Glomerular endothelial cell (primary cell): Measurements from ENCODE around the gene PRAMEF2. TPM values are rescaled to one million over a fixed set of nuclear protein-coding genes. Genes with fewer than 3 reads are reported as not detected.
"Not testable (repeated sequence)": the region's sequence is repeated elsewhere in the genome, so short reads cannot be mapped to it uniquely, and the experiment has no call there.

Experiments used
- DNase-seq: peaks from one replicate; pipeline ENCODE4 v3.0.0-alpha.2; 2011; ENCODE audit warnings: low read depth, low spot score; ENCODE audit errors: extremely low read depth
- total RNA-seq: library from RNA; depleted of rRNA; stranded (reverse); fragments of >200 nt; gene quantifications from 2 replicates; pipeline ENCODE4 v1.2.3, GENCODE V29; 2015

The PRAMEF2 gene, protein sequence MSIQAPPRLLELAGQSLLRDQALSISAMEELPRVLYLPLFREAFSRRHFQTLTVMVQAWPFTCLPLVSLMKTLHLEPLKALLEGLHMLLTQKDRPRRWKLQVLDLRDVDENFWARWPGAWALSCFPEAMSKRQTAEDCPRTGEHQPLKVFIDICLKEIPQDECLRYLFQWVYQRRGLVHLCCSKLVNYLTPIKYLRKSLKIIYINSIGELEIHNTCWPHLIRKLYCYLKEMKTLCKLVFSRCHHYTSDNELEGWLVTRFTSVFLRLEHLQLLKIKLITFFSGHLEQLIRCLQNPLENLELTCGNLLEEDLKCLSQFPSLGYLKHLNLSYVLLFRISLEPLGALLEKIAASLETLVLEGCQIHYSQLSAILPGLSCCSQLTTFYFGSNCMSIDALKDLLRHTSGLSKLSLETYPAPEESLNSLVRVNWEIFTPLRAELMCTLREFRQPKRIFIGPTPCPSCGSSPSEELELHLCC
- not detected in 2 replicates for total RNA-seq

DNA sequence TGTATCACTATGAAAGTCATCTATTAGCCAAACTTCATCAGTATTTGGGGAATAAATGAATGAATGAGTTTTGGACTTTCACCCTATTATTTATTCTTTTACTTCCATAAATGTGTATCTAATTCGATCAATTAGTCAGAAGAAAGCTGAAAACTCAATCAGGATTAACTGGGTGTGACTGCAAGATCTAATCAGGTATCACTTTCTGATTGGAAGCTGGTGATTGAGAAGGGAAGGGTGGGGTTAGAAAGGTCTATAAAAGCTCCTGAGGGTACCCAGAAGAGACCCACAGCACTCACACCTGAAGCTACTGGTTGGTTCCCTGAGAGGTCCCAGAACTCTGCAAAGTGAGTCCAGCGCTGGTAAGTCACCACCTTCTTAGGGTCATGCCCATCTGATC is at the start of gene PRAMEF2:
PRAMEF2 (plus strand) TSS at position 301 of the 400 bp plus-strand sequence. CDS start 1,924 bp downstream, outside the sequence.
- DNase-seq, result not testable (repeated sequence)

DNA sequence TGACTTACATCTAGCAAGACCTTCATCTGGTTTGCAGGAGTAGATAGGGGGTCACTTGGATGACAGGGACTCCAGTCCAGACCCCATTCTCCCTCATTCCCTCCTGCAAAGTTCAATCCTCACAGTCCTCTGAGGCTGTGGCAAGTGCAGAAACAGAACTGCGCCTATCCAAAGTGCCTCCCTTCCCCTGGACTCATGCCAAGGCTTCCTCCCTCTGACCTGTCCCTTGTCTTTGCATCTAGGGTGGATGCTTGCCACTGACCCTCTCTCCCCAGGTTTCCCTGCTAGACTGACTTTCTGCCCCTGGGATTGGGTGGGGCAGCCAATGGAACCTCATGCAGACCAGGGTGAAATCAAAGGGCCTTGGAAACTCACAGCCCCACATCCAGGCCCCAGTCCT is 47.0 kb upstream of the PRAMEF2 start:
- no peak for DNase-seq

DNA sequence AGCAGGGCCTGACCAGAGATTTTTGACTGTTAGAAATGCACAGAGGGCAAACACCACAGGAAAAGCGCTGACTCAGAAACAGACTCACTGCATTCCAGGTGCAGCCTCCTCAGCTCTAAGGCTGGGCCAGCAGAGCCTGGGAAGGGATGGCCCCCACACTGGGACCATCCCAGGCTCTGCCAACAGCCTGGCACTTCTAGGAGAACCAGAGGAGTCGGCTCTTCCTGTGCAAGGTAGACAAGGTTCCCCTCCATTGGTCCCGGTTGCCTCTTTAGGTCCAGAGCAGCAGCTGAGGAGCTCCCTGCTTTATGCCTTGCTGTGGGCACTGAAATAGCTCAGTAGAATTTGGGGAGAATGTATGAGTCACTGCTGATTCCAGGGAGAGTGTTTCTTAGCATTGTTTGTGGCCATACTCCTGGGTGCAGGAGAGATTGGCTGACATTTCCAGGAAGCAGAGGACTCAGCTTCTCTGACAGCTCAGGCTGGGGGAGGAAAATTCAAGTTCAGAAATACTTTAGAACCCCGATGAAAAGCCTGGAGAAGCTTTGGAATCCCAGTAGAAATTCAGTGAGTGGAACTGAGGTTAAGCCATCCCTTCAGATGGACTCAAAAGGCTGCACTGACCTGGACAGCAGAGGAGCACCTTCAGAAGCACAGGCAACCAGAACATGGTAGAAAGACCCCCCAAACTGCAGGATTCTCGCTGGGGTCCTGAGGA is 46.0 kb upstream of the PRAMEF2 start:
- no peak for DNase-seq

DNA sequence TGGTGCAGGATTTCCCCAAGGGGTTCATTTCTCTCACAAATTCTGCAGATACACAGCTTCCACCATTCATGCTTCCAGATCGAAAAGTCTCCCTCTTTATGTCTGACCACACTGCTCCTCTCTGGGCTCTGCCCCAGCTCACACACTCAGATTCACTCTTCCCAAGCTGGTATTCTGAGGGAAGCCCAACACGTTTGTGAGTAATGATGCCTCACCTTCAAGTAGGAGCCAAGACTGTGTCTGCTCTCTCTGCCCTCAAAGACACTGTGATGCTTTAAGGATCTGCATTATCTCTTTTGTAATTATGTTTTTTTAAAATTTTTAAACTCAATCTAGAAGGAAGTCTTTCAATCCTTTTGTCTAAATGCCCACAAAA is 45.5 kb upstream of the PRAMEF2 start:
- no peak for DNase-seq

DNA sequence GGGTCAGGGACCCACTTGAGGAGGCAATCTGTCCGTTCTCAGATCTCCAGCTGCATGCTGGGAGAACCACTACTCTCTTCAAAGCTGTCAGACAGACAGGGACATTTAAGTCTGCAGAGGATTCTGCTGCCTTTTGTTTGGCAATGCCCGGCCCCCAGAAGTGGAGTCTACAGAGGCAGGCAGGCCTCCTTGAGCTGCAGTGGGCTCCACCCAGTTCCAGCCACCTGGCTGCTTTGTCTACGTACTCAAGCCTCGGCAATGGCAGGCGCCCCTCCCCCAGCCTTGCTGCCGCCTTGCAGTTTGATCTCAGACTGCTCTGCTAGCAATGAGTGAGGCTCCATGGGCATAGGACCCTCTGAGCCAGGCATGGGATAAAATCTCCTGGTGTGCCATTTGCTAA is 37.8 kb upstream of the PRAMEF2 start:
- DNase-seq, result not testable (repeated sequence)

DNA sequence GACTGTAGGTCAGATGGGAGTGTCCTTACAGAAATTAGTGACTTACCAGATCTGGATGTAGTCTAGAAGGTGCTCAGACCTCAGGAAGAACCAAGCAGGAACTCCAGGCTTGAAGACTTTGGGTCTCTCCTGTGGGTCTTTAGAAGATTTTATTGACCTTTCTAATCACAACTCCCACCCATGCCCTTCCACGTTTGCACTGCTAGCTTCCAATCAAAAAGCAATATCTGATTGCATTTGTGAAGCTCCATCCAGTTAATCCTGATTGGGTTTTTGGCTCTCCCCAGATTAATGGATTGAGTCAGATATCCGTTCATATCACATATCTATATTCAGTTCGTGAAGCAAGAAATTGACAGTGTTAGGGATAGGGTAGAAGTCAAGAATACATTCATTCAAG is 25.6 kb upstream of the PRAMEF2 start, which contains the start of gene PRAMEF11:
PRAMEF11 (minus strand) TSS at position 101 of the 400 bp plus-strand sequence. CDS start 2,621 bp downstream, outside the sequence.
- DNase-seq, result not testable (repeated sequence)

DNA sequence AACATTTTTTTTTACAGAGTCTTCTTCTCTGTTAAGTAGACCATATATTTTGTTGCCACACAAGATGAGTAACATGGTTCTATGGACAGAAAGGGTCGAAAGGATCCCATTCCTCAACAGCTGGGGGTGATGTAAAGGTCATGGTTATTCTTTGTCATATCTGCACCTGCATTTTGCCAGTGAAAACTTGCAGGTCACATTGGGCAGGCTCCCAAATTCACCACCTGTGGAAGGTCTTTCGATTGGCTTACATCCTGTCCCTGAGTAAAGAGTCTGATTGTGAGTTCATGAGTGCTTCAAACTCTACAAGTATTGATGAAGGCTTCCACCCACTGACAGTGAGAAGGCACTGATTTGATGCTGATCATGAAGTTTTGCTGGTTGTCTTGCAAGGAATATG is 23.6 kb upstream of the PRAMEF2 start:
- DNase-seq, result not testable (repeated sequence)

DNA sequence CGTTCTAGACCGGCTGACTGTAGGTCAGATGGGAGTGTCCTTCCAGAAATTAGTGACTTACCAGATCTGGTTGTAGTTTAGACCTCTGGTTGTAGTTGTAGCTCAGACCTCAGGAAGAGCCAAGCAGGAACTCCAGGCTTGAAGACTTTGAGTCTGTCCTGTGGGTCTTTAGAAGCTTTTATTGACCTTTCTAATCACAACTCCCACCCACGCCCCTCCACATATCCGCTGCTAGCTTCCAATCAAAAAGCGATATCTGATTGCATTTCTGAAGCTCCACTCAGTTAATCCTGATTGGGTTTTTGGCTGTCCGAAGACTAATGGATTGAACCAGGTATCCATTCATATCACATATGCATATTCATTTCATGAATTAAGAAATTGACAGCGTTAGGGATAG is 8.3 kb upstream of the PRAMEF2 start, which contains the start of gene HNRNPCL1:
HNRNPCL1 (minus strand) TSS at position 101 of the 400 bp plus-strand sequence. CDS start 431 bp downstream, outside the sequence.
- DNase-seq, result not testable (repeated sequence)

DNA sequence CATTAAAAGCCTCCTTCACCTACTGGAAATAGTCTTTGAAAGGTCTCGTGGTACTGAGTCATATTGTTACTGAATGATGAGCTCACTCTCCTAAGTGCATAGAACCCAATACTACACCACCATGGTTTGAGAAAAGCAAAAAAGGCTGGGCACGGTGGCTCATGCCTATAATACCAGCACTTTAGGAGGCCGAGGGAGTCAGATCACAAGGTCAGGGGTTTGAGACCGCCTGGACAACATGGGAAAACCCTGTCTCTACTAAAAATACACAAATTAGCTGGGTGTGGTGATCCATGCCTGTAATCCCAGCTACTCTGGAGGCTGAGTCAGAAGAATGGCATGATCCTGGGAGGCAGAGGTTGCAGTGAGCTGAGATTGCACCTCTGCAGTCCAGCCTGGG is 5.1 kb upstream of the PRAMEF2 start:
- no peak for DNase-seq

DNA sequence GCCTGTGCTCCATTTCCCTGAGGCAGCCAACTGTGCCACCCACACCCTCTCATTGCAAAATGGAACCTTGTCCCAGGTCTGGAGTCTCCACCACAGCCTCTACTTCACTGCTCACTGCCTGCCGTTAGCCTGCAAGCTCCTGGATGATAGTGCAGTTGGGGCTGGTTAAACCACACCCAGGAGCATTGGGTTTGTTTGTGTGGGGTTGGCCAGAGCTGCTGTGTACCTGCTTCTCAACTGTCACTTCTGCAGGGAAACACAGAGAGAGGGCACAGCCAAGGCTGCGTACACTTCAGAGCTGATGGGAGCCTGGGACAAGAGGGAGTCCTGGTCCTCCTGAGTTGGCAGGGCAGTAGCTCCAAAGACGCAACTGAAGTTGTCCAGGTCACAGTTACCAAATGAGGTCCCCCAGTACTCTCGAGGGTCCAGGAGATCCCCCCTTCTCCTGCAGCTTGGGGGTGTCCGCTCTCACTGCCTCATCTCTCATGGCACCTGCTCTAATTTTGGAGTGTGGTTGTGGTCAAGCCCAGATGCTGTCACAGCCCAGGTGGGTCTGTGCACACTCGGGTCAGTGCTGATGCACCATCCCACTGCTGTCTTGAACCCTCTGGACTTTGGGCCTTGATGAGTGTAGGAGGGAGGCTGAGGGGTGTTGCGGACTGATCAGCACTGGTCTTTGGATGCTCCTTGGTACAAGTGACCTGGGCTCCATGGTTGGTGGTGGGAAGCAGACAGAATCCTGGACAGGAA is 6.4 kb downstream of the PRAMEF2 start:
- not testable (repeated sequence) for DNase-seq

DNA sequence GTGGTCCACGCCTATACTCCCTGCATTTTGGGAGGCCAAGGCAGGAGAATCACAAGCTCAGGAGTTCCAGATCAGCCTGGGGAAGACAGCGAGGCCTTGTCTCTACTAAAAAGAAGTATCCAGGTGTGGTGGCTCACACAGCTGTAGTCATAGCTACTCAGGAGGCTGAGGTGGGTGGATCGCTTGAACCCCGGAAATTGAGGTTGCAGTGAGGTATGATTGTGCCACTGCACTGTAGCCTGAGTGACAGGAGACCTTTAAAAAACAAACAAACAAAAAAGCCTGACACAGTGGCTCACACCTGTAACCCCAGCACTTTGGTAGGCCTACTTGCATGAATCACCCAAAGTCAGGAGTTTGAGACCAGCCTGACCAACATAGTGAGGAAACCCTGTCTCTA is 21.6 kb downstream of the PRAMEF2 start:
- DNase-seq, result not testable (repeated sequence)

DNA sequence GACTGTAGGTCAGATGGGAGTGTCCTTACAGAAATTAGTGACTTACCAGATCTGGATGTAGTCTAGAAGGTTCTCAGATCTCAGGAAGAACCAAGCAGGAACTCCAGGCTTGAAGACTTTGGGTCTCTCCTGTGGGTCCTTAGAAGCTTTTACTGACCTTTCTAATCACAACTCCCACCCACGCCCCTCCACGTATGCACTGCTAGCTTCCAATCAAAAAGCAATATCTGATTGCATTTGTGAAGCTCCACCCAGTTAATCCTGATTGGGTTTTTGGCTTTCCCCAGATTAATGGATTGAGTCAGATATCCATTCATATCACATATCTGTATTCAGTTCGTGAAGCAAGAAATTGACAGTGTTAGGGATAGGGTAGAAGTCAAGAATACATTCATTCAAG is 29.2 kb downstream of the PRAMEF2 start, which contains the start of gene PRAMEF4:
PRAMEF4 (minus strand) TSS at position 101 of the 400 bp plus-strand sequence. CDS start 2,807 bp downstream, outside the sequence.
- not testable (repeated sequence) for DNase-seq

DNA sequence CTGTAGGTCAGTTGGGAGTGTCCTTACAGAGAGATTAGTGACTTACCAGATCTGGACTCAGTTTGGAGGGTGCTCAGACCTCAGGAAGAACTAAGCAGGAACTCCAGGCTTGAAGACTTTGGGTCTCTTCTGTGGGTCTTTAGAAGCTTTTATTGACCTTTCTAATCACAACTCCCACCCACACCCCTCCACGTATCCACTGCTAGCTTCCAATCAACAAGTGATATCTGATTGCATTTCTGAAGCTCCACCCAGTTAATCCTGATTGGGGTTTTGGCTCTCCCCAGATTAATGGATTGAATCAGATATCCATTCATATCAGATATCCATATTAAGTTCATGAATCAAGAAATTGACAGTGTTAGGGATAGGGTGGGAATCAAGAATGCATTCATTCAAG is 41.3 kb downstream of the PRAMEF2 start, which contains the start of gene PRAMEF10:
PRAMEF10 (minus strand) TSS at position 101 of the 400 bp plus-strand sequence. CDS start 2,423 bp downstream, outside the sequence.
- DNase-seq, result not testable (repeated sequence)

DNA sequence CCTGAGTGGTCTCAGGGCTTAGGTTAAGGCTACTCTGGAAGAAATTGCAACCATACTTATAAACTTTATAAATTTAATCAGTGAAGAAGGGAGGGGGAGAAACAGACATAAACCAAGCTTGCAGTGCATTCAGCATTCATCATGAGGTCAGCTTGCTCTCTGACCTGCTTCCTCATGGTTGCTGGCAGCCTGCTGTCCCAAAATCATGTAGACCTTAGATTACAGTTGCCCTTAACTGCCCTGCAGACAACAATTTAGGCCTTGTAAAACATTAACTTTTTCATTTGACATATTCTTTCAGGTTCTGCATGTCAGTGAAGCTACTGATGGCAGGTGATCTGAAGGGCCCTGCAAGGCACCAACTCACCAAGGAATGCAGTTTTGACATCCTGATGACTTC is 42.3 kb downstream of the PRAMEF2 start:
- not testable (repeated sequence) for DNase-seq

DNA sequence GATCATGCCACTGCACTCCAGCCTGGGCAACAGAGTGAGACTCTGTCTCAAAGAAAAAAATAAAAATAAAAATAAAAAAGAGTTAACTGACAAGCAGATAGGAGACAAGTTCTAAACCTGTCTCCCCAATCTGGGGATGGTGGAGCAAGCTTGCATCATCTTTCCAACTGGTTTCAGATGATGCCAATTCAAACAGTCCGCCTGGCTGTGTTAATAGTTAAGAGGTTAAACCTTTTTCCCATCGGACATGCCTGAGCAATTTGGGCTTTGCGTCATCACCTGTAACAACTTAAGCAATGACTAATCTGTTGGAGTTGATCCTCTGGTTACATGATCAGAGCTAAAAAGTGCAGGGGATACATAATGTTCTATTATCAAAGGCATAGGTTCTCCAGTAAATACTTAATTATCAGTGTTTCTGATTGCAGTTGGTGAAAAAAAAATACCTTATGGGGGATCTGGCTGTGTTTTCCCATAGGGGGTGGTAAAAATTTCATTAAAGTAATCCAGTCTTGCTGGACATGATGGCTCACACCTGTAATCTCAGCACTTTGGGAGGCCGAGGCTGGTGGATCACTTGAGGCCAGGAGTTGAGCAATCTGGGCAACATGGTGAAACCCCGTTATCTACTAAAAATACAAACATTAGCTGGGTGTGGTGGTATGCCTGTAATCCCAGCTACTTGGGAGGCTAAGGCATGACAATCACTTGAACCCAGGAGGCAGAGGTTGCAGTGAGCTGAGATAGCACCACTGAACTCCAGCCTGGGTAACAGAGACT is 47.1 kb downstream of the PRAMEF2 start:
- DNase-seq, result not testable (repeated sequence)

Other genes starting within 250 kb of the PRAMEF2 start
- 58.5 and 71.4 TPM in 2 replicates for gene DHRS3, start 238.9 kb upstream of the PRAMEF2 start, total RNA-seq
- not detected in 2 replicates for gene AADACL4, start 213.0 kb upstream of the PRAMEF2 start, total RNA-seq
- gene AADACL3, start 141.0 kb upstream of the PRAMEF2 start, total RNA-seq, result not detected in 2 replicates
- not detected in 2 replicates for gene CFAP107, start 110.9 kb upstream of the PRAMEF2 start, total RNA-seq
- gene PRAMEF12, start 83.3 kb upstream of the PRAMEF2 start, total RNA-seq, result not detected in 2 replicates
- not detected in 2 replicates for gene PRAMEF1, start 65.7 kb upstream of the PRAMEF2 start, total RNA-seq
- not detected in 2 replicates for gene PRAMEF11, start 25.7 kb upstream of the PRAMEF2 start, total RNA-seq
- not detected in 2 replicates for gene HNRNPCL1, start 8.4 kb upstream of the PRAMEF2 start, total RNA-seq
- gene PRAMEF4, start 29.1 kb downstream of the PRAMEF2 start, total RNA-seq, result not detected in 2 replicates
- not detected in 2 replicates for gene PRAMEF10, start 41.2 kb downstream of the PRAMEF2 start, total RNA-seq
- not detected in 2 replicates for gene PRAMEF7, start 59.5 kb downstream of the PRAMEF2 start, total RNA-seq
- not detected in 2 replicates for gene PRAMEF6, start 90.5 kb downstream of the PRAMEF2 start, total RNA-seq
- not detected in 2 replicates for gene PRAMEF27, start 199.5 kb downstream of the PRAMEF2 start, total RNA-seq
- not detected in 2 replicates for gene HNRNPCL3, start 203.7 kb downstream of the PRAMEF2 start, total RNA-seq
- gene PRAMEF25, start 213.7 kb downstream of the PRAMEF2 start, total RNA-seq, result not detected in 2 replicates